ENCODE measurements around the gene TMEM88. TPM values are rescaled to one million over a fixed set of nuclear protein-coding genes. Genes with fewer than 3 reads are reported as not detected.

Gene TMEM88
- total and polyA plus RNA-seq, 2 donors (not counting 1 experiment from before 2014, with no cell fraction given): 5.1 to 9.5 TPM

DNA sequence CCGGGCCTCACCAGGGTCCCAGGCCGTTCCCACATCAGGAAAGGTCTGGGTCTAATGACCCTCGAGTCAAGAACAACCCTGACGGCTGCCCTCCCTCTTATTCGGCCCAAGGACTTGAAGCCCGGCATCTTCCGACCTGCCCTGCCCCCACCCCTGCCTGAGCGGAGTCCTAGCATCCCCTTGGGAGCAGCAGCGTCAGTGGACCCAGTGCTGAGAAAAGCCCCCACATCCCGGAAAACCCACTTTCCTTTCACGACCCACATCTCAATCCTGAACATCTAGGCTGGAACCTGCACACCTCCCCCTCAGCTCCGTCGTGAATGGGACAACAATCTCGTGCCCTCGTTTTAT lies 769 bp downstream of the TMEM88 start:
- H3K4me1 ChIP-seq (ENCODE audit: control insufficient read depth in 2 of 2, insufficient read depth in 2 of 2, low read length in 2 of 2): peaks cover 27 to 45% of the 10 kb centered on the region in 2 donors
- DNase-seq: peak; percentile 60
- H3K4me1 Mint-ChIP-seq: peaks cover 19% of the 10 kb centered on the region

More for the DNA sequence above, 769 bp downstream of the TMEM88 start:
- no peak overlapping the region for H3K4me3 Mint-ChIP-seq
- no peak overlapping the region for H3K27ac ChIP-seq (ENCODE audit: low read length in 2 of 2)
- ChIA-PET POLR2A (interaction anchor here (0.6 to 0.7 kb wide), 3 partner anchors 9 to 21 kb away, joined by 4 to 8 read pairs (median 4); no protein-coding TSS in a partner anchor), CTCF (interaction anchor here (2.6 kb wide), 2 partner anchors 14 to 19 kb away, joined by 26 to 53 read pairs; no protein-coding TSS in a partner anchor)
- no peaks in the 10 kb centered on the region for H3K27me3 Mint-ChIP-seq
- peak overlapping the region; percentile 82 for H3K9ac ChIP-seq (ENCODE audit: low read length)
- no peaks in the 10 kb centered on the region for H3K9me3 ChIP-seq (ENCODE audit: control extremely low read depth in 1 of 3, control insufficient read depth in 2 of 3, insufficient read depth in 1 of 3, low read length in 2 of 3)
- peak overlapping the region in 1 of 5 experiments; percentile 92 for H3K4me3 ChIP-seq (ENCODE audit: control extremely low read depth in 1 of 5, extremely low read depth in 1 of 5, insufficient read depth in 1 of 5, low read depth in 2 of 5, low read length in 4 of 5)
- ATAC-seq (ENCODE audit: low read depth): no peak
- H3K36me3 ChIP-seq (replicated peaks in 1 of 2; ENCODE audit: control extremely low read depth in 1 of 2, control insufficient read depth in 1 of 2, extremely low read depth in 1 of 2, insufficient read depth in 2 of 2, low read length in 1 of 2): peaks cover 0 to 8% of the 10 kb centered on the region in 2 experiments
- no peaks in the 10 kb centered on the region for H3K27me3 ChIP-seq (replicated peaks in 1 of 4; ENCODE audit: control extremely low read depth in 1 of 4, control insufficient read depth in 3 of 4, insufficient read depth in 4 of 4, low read length in 3 of 4)
- no peak overlapping the region for H2AFZ ChIP-seq (ENCODE audit: insufficient read depth, low read depth, low read length, poor library complexity, severe bottlenecking)
- TF ChIP-seq, protein P1, sequence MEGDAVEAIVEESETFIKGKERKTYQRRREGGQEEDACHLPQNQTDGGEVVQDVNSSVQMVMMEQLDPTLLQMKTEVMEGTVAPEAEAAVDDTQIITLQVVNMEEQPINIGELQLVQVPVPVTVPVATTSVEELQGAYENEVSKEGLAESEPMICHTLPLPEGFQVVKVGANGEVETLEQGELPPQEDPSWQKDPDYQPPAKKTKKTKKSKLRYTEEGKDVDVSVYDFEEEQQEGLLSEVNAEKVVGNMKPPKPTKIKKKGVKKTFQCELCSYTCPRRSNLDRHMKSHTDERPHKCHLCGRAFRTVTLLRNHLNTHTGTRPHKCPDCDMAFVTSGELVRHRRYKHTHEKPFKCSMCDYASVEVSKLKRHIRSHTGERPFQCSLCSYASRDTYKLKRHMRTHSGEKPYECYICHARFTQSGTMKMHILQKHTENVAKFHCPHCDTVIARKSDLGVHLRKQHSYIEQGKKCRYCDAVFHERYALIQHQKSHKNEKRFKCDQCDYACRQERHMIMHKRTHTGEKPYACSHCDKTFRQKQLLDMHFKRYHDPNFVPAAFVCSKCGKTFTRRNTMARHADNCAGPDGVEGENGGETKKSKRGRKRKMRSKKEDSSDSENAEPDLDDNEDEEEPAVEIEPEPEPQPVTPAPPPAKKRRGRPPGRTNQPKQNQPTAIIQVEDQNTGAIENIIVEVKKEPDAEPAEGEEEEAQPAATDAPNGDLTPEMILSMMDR (IDR thresholded peaks at IDR 0.05): no peak
- no peak for TF ChIP-seq EZH2 (IDR thresholded peaks at IDR 0.05; ENCODE audit: borderline replicate concordance, insufficient read depth, low read depth, low read length, poor library complexity, severe bottlenecking)
- H3K79me2 ChIP-seq (ENCODE audit: control insufficient read depth, insufficient read depth, low read length): peaks cover 9% of the 10 kb centered on the region
- peaks cover 31% of the 10 kb centered on the region for H4K20me1 ChIP-seq (ENCODE audit: control insufficient read depth, insufficient read depth, low read length, poor library complexity, severe bottlenecking)
- no peak overlapping the region for H3K27ac Mint-ChIP-seq
- peak overlapping the region; percentile 83 for H3K4me2 ChIP-seq (replicated peaks; ENCODE audit: low read depth, low read length, poor library complexity, severe bottlenecking)
- intact Hi-C loops (cut with micrococcal nuclease): loop anchor here (5.0 kb wide), 4 partner anchors 62 to 603 kb away; partner anchors contain the start of genes CTDNEP1, ELP5, RNF227 and TP53
- WGBS (ENCODE audit: insufficient coverage): 41% methylated on average over 15 of the region's 15 CpGs
- no peaks in the 10 kb centered on the region for H3K9me3 Mint-ChIP-seq (ENCODE audit: insufficient read depth)
